SJSA1 (cell line): ENCODE measurements around the gene SOX8. TPM values are rescaled to one million over a fixed set of nuclear protein-coding genes. Genes with fewer than 3 reads are reported as not detected.

Experiments used
- DNase-seq, 2 experiments: peaks; one replicate each; pipeline ENCODE4 v3.0.0-alpha.2; 2015 to 2020; ENCODE audit warnings: low spot score in 2 of 2, low read depth in 1 of 2
- H3K27ac ChIP-seq: fragments of 250-450 bp; sonication (Bioruptor Pico); 2 replicates; pipeline ENCODE4 v1.5.1; 2020; ENCODE audit warnings: mild to moderate bottlenecking, moderate library complexity
- H3K27me3 ChIP-seq: fragments of 250-450 bp; sonication (Bioruptor Pico); replicated peaks from 2 replicates; pipeline ENCODE4 v1.5.1; 2020; ENCODE audit warnings: mild to moderate bottlenecking, moderate library complexity
- H3K36me3 ChIP-seq: fragments of 250-450 bp; sonication (Bioruptor Pico); 2 replicates; pipeline ENCODE4 v1.5.1; 2020; ENCODE audit warnings: mild to moderate bottlenecking
- H3K4me1 ChIP-seq: fragments of 250-450 bp; sonication (Bioruptor Pico); replicated peaks from 2 replicates; pipeline ENCODE4 v1.6.1; 2021; ENCODE audit warnings: mild to moderate bottlenecking
- H3K4me3 ChIP-seq: fragments of 250-450 bp; sonication (Bioruptor Pico); 2 replicates; pipeline ENCODE4 v1.5.1; 2020; ENCODE audit warnings: mild to moderate bottlenecking
- H3K9me3 ChIP-seq: fragments of 250-450 bp; sonication (Bioruptor Pico); replicated peaks from 2 replicates; pipeline ENCODE4 v1.5.1; 2020; ENCODE audit warnings: mild to moderate bottlenecking
- total RNA-seq: library from RNA; depleted of rRNA; stranded (reverse); fragments of >200 nt; shearing (Covaris generic); gene quantifications from 2 replicates; pipeline ENCODE4 v1.2.3, GENCODE V29; 2014

The SOX8 gene
- total RNA-seq, 1 experiment from 2014 or later: 4.9 TPM

- Histone ChIP-seq H3K27me3 (no peaks in the 10 kb centered on the region), H3K4me1 (no peaks in the 10 kb centered on the region), H3K27ac (no peak overlapping the region), H3K4me3 (no peak overlapping the region), H3K9me3 (peaks cover 7% of the 10 kb centered on the region; the same call in 1 of the 2 replicates), H3K36me3 (peaks cover 16% of the 10 kb centered on the region)
- DNase-seq: peak in 1 of 2 experiments; percentile 36
These were observed 17.1 kb upstream of the SOX8 start for GRCh38 chr16:964356-965035.

- H3K9me3 ChIP-seq: peaks cover 7% of the 10 kb centered on the region; the same call in 1 of the 2 replicates
- peaks cover 16% of the 10 kb centered on the region for H3K36me3 ChIP-seq
- peaks cover 3% of the 10 kb centered on the region for H3K4me1 ChIP-seq
- H3K4me3 ChIP-seq: no peak overlapping the region
- no peaks in the 10 kb centered on the region for H3K27me3 ChIP-seq
- peak in 1 of 2 experiments; percentile 43 for DNase-seq
- H3K27ac ChIP-seq: no peak overlapping the region
These were observed 16.6 kb upstream of the SOX8 start for GRCh38 chr16:965036-965395.

GRCh38 chr16:965487-965886, 16.1 kb upstream of the SOX8 start:
- Histone ChIP-seq H3K27me3 (no peaks in the 10 kb centered on the region), H3K4me1 (peaks cover 7% of the 10 kb centered on the region), H3K9me3 (peaks cover 7% of the 10 kb centered on the region; the same call in 1 of the 2 replicates), H3K36me3 (peaks cover 18% of the 10 kb centered on the region), H3K4me3 (no peak overlapping the region), H3K27ac (no peak overlapping the region)
- DNase-seq: peak in 1 of 2 experiments; percentile 23

- Histone ChIP-seq H3K27ac (no peak overlapping the region), H3K4me1 (peaks cover 7% of the 10 kb centered on the region), H3K36me3 (peaks cover 20% of the 10 kb centered on the region), H3K27me3 (no peaks in the 10 kb centered on the region), H3K4me3 (no peak overlapping the region), H3K9me3 (peaks cover 7% of the 10 kb centered on the region; the same call in 1 of the 2 replicates)
- no peak for DNase-seq
These were observed 15.5 kb upstream of the SOX8 start for GRCh38 chr16:966035-966434.

- H3K27ac ChIP-seq: no peak overlapping the region
- H3K9me3 ChIP-seq: peaks cover 7% of the 10 kb centered on the region; the same call in 1 of the 2 replicates
- no peak for DNase-seq
- peaks cover 7% of the 10 kb centered on the region for H3K4me1 ChIP-seq
- peaks cover 20% of the 10 kb centered on the region for H3K36me3 ChIP-seq
- H3K4me3 ChIP-seq: no peak overlapping the region
- H3K27me3 ChIP-seq: peaks cover under 1% of the 10 kb centered on the region
These were observed 15.1 kb upstream of the SOX8 start for GRCh38 chr16:966505-966904.

- peaks cover 7% of the 10 kb centered on the region for H3K4me1 ChIP-seq
- DNase-seq: no peak
- H3K27me3 ChIP-seq: peaks cover 7% of the 10 kb centered on the region
- no peak overlapping the region for H3K27ac ChIP-seq
- no peak overlapping the region for H3K4me3 ChIP-seq
- peaks cover 20% of the 10 kb centered on the region for H3K36me3 ChIP-seq
- H3K9me3 ChIP-seq: peaks cover 7% of the 10 kb centered on the region; the same call in 1 of the 2 replicates
These were observed 14.5 kb upstream of the SOX8 start for GRCh38 chr16:967077-967541.

- DNase-seq: no peak
These were observed 13.8 kb upstream of the SOX8 start for GRCh38 chr16:967546-968295.

GRCh38 chr16:968620-969019, 12.9 kb upstream of the SOX8 start:
- peaks cover 20% of the 10 kb centered on the region for H3K36me3 ChIP-seq
- no peak overlapping the region for H3K4me3 ChIP-seq
- H3K9me3 ChIP-seq: peaks cover 7% of the 10 kb centered on the region; the same call in 1 of the 2 replicates
- peaks cover 22% of the 10 kb centered on the region for H3K27me3 ChIP-seq
- peaks cover 7% of the 10 kb centered on the region for H3K4me1 ChIP-seq
- DNase-seq: no peak
- no peak overlapping the region for H3K27ac ChIP-seq

More at GRCh38 chr16:967546-968295, 13.8 kb upstream of the SOX8 start:
- H3K4me3 ChIP-seq: no peak overlapping the region
- peaks cover 13% of the 10 kb centered on the region for H3K27me3 ChIP-seq
- H3K27ac ChIP-seq: no peak overlapping the region
- peaks cover 7% of the 10 kb centered on the region for H3K4me1 ChIP-seq
- H3K36me3 ChIP-seq: peaks cover 20% of the 10 kb centered on the region
- peaks cover 7% of the 10 kb centered on the region; the same call in 1 of the 2 replicates for H3K9me3 ChIP-seq

- peaks cover 20% of the 10 kb centered on the region for H3K36me3 ChIP-seq
- peaks cover 7% of the 10 kb centered on the region for H3K4me1 ChIP-seq
- DNase-seq: no peak
- H3K4me3 ChIP-seq: peak overlapping the region; percentile 74
- peaks cover 33% of the 10 kb centered on the region for H3K27me3 ChIP-seq
- H3K27ac ChIP-seq: no peak overlapping the region
- peaks cover 7% of the 10 kb centered on the region; the same call in 1 of the 2 replicates for H3K9me3 ChIP-seq
These were observed 11.8 kb upstream of the SOX8 start for GRCh38 chr16:969508-970385.

GRCh38 chr16:970386-970765, 11.2 kb upstream of the SOX8 start:
- no peak for DNase-seq
- H3K4me3 ChIP-seq: peak overlapping the region; percentile 74
- peaks cover 7% of the 10 kb centered on the region for H3K4me1 ChIP-seq
- H3K36me3 ChIP-seq: peaks cover 20% of the 10 kb centered on the region
- peaks cover 7% of the 10 kb centered on the region; the same call in 1 of the 2 replicates for H3K9me3 ChIP-seq
- peaks cover 38% of the 10 kb centered on the region for H3K27me3 ChIP-seq
- H3K27ac ChIP-seq: peak overlapping the region; percentile 24

- Histone ChIP-seq H3K27ac (peak within 1 kb of the TSS; percentile 24), H3K36me3 (peaks cover 16% of the 10 kb centered on the region), H3K4me3 (peak within 1 kb of the TSS; percentile 74), H3K27me3 (peaks cover 44% of the 10 kb centered on the region), H3K9me3 (0 out of 2 replicates have a peak, but pooled peaks cover 2% of the 10 kb centered on the region), H3K4me1 (peaks cover 7% of the 10 kb centered on the region)
- peak; percentile 91 to 95 for DNase-seq
These were observed 10.6 kb upstream of the SOX8 start, which contains the start of gene LMF1 for GRCh38 chr16:970766-971581. Gene LMF1 (minus strand): TSS chr16:970984. CDS start chr16:970980, 4 bp downstream.

- Histone ChIP-seq H3K27me3 (peaks cover 49% of the 10 kb centered on the region), H3K27ac (no peak overlapping the region), H3K4me3 (no peak overlapping the region), H3K36me3 (peaks cover 11% of the 10 kb centered on the region), H3K9me3 (no peaks in the 10 kb centered on the region), H3K4me1 (peaks cover 7% of the 10 kb centered on the region)
- no peak for DNase-seq
These were observed 10.0 kb upstream of the SOX8 start for GRCh38 chr16:971582-971905.

- H3K27ac ChIP-seq: no peak overlapping the region
- H3K9me3 ChIP-seq: no peaks in the 10 kb centered on the region
- H3K4me1 ChIP-seq: peaks cover 7% of the 10 kb centered on the region
- no peak overlapping the region for H3K4me3 ChIP-seq
- peaks cover 8% of the 10 kb centered on the region; the same call in 1 of the 2 replicates for H3K36me3 ChIP-seq
- peaks cover 53% of the 10 kb centered on the region for H3K27me3 ChIP-seq
- DNase-seq: no peak
These were observed 9.6 kb upstream of the SOX8 start for GRCh38 chr16:971981-972315.
